GM12872 (cell line): Measurements from ENCODE around the gene MT1H.
A peak's percentile ranks its signal among the peaks of the same experiment; 100 is the strongest.

Experiments used
- CTCF ChIP-seq: IDR thresholded peaks from 3 replicates; pipeline ENCODE4 v1.5.1; 2011; ENCODE audit warnings: low read depth, mild to moderate bottlenecking, low read length, moderate library complexity; ENCODE audit not compliant: insufficient read depth

MT1H gene

GRCh38 chr16:56664506-56664905, 5.1 kb upstream of the MT1H start:
- TF ChIP-seq CTCF = no peak

GRCh38 chr16:56667581-56668571, 1.7 kb upstream of the MT1H start, which contains the start of gene MT1G:
TSS of gene MT1G (minus strand) at chr16:56668065. CDS start at chr16:56667993, 72 bp downstream.
- no peak for TF ChIP-seq CTCF

- TF ChIP-seq CTCF = no peak
Measured at GRCh38 chr16:56669840-56670619, 416 bp downstream of the MT1H start.

- TF ChIP-seq CTCF = no peak
Measured at GRCh38 chr16:56670620-56670934, 963 bp downstream of the MT1H start.

GRCh38 chr16:56672761-56673536, 3.3 kb downstream of the MT1H start:
- no peak for TF ChIP-seq CTCF

- TF ChIP-seq CTCF = 0 out of 3 replicates have a peak, but pooled peaks have one; percentile 28
Measured at GRCh38 chr16:56673921-56674320, 4.3 kb downstream of the MT1H start.

- TF ChIP-seq CTCF = no peak
Measured at GRCh38 chr16:56675685-56676210, 6.1 kb downstream of the MT1H start.
